ENCODE results near the gene LFNG.

DNA sequence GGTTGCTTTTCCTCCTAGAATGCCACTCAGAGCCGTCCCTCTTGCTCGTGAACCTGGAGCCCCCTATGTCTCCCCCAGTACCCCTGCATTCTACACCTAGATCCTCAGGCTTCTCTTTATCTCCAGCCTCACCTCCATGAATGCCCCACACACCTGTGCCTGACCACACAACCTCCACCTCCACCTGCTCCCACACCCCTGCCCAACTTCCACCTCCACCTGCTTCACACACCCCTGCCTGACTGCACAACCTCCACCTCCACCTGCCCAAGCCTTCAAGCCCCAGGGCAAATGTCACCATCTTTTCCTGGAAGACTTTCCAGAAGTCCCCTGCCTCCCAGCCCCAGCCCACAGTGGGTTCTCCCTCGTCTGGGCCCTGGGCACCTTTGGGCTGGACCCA lies 6.9 kb upstream of the LFNG start:
- TF ChIP-seq, protein P1, sequence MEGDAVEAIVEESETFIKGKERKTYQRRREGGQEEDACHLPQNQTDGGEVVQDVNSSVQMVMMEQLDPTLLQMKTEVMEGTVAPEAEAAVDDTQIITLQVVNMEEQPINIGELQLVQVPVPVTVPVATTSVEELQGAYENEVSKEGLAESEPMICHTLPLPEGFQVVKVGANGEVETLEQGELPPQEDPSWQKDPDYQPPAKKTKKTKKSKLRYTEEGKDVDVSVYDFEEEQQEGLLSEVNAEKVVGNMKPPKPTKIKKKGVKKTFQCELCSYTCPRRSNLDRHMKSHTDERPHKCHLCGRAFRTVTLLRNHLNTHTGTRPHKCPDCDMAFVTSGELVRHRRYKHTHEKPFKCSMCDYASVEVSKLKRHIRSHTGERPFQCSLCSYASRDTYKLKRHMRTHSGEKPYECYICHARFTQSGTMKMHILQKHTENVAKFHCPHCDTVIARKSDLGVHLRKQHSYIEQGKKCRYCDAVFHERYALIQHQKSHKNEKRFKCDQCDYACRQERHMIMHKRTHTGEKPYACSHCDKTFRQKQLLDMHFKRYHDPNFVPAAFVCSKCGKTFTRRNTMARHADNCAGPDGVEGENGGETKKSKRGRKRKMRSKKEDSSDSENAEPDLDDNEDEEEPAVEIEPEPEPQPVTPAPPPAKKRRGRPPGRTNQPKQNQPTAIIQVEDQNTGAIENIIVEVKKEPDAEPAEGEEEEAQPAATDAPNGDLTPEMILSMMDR (IDR thresholded peaks at IDR 0.05; ENCODE audit: low read depth, low read length), result no peak
- no peak for TF ChIP-seq EZH2phosphoT487 (IDR thresholded peaks at IDR 0.05; ENCODE audit: low read depth)
